Measurements from ENCODE around the gene POLR3A.

POLR3A gene

GRCh38 chr10:77943121-77943901, 86.0 kb downstream of the POLR3A start:
- TF ChIP-seq CTCF (IDR thresholded peaks at IDR 0.05) = no peak

- TF ChIP-seq CTCF (IDR thresholded peaks at IDR 0.05) = no peak
Observed at GRCh38 chr10:77941790-77942189, 87.5 kb downstream of the POLR3A start.

DNA sequence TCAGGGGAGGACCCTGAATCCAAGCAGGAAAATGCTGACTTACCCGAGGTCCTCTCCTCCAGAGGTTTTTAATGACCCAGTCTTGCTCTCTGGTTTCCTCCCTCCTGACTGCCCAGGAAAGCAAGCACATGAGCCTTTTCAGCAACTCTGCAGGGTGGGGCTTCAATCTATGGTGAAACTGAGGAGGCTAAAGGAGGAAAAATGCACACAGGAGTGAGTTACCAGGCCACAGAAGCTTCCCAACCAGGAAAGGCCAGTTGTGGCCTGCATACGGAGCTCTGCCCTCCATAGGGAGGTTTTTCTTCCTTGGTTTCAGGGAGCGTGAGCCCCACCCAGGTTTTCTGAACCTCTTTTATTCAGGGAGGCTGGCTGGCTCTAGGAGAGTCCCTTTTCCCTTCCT, 88.7 kb downstream of the POLR3A start:
- TF ChIP-seq CTCF (IDR thresholded peaks at IDR 0.05) = no peak

DNA sequence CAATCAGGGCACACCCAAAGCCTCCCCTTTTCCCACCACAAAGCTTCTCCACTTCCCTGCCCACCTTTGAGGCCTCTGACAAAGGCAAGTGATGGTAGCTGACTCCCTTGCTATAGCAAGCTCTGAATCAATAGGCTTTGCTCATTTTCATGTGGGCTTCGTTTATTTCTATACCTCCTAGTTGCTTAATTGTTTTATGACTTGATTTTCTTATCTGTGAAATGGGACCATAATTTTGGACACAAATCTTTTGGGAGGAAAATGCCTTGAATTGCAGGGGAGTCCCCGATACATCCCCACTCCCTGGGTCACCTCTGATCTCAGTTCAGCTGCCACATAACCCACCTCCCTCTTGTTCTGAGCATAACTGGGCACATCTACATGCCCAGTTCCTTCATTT, 89.1 kb downstream of the POLR3A start:
- TF ChIP-seq CTCF (IDR thresholded peaks at IDR 0.05) = no peak

DNA sequence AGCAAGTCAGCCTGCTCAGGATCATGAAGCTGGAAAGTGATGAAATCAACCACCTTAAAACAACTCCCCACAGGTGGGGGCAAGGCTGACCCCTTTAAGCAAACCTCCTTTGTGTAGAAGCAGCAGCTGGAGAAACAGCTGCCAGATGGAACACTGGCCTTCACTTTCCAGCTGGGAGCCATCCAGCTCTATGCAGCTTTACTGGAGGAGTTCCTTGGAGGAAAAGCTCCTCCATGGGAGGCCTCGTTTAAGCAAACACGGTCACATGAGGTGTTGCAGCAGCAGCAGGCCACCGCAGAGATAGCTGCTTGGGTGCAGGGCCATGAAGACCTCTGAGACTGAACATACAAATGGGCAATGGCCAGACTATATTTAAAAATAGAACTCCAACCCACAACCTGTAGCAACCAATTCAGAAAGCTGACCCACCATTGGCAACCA, 89.7 kb downstream of the POLR3A start:
- TF ChIP-seq CTCF (IDR thresholded peaks at IDR 0.05) = no peak

DNA sequence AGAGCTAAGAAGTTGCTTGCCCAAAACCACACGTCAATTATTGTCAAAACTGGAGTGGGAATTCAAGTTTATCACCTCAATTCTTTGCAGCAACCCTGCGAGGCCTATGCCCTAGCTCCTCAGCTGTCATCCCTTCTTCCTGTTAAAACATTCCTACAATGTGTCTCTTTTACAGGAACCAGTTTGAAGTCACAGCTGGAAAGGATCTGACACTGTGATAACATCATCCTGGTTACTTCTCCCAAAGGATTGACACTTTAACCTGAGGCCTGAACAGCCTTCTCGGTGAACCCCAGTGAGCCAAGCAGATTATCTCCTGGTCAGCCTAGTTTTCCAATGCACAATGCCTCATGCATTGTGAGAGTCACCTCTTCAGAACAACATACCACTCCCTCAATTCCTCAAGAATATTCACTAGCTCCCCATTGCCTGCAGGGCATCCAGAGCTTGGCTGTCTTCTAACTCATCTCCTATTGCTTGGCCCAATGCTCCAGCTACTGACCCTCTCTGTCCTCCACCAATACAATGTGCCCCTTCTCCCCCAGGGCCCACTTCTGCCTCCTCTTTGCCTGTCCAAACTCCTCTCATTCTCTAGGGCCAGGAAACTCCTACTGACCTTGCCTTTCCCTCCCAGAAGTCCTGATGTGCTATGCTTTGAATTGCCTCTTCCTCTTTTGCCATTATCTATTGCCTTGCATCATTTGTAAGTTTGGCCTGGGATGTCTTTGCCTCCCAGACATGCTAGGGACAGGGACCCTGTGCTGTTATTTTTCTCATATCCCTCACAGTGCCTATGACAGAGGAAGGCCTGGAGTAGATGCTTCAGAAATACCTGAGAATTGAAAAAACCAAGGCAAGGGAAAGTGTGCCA, 92.4 kb downstream of the POLR3A start:
- no peak for TF ChIP-seq CTCF (IDR thresholded peaks at IDR 0.05)

- TF ChIP-seq CTCF (IDR thresholded peaks at IDR 0.05) = no peak
Observed at GRCh38 chr10:77932016-77932715, 97.1 kb downstream of the POLR3A start.
